ENCODE data around the gene CDX1. TPM values are rescaled to one million over a fixed set of nuclear protein-coding genes. Genes with fewer than 3 reads are reported as not detected.

The CDX1 gene
- total and polyA plus RNA-seq, 9 donors: 0.12 to 6.0 (median 0.32) TPM

- H3K36me3 ChIP-seq (ENCODE audit: control insufficient read depth, insufficient read depth, low read length): peaks cover 14% of the 10 kb centered on the region
- H3K27me3 ChIP-seq (ENCODE audit: control insufficient read depth, insufficient read depth, low read length): no peaks in the 10 kb centered on the region
- H3K9me3 ChIP-seq (replicated peaks; ENCODE audit: control insufficient read depth, low read depth, low read length): no peaks in the 10 kb centered on the region
- peak overlapping the region; percentile 4 for H3K27ac ChIP-seq (ENCODE audit: low read length)
- peaks cover 71% of the 10 kb centered on the region for H3K4me1 ChIP-seq (ENCODE audit: control insufficient read depth, insufficient read depth, low read length)
- H3K4me3 ChIP-seq (ENCODE audit: low read length): no peak overlapping the region
- WGBS (ENCODE audit: insufficient coverage): 79% methylated on average over 4 of the region's 5 CpGs
- no peak for DNase-seq
These were observed 20.3 kb upstream of the CDX1 start for GRCh38 chr5:150146235-150146634.

- H3K27me3 ChIP-seq (ENCODE audit: control insufficient read depth, insufficient read depth, low read length): no peaks in the 10 kb centered on the region
- peak overlapping the region; percentile 61 for H3K27ac ChIP-seq (ENCODE audit: low read length)
- 58% methylated on average over 7 of the region's 14 CpGs for WGBS (ENCODE audit: insufficient coverage)
- peaks cover 9% of the 10 kb centered on the region for H3K36me3 ChIP-seq (ENCODE audit: control insufficient read depth, insufficient read depth, low read length)
- no peak overlapping the region for H3K4me3 ChIP-seq (ENCODE audit: low read length)
- peaks cover 64% of the 10 kb centered on the region for H3K4me1 ChIP-seq (ENCODE audit: control insufficient read depth, insufficient read depth, low read length)
- no peak for DNase-seq
- no peaks in the 10 kb centered on the region for H3K9me3 ChIP-seq (replicated peaks; ENCODE audit: control insufficient read depth, low read depth, low read length)
These were observed 19.5 kb upstream of the CDX1 start for GRCh38 chr5:150146862-150147601.

- no peaks in the 10 kb centered on the region for H3K9me3 ChIP-seq (replicated peaks; ENCODE audit: control insufficient read depth, low read depth, low read length)
- no peaks in the 10 kb centered on the region for H3K27me3 ChIP-seq (ENCODE audit: control insufficient read depth, insufficient read depth, low read length)
- 30% methylated on average over 2 of the region's 7 CpGs for WGBS (ENCODE audit: insufficient coverage)
- H3K4me1 ChIP-seq (ENCODE audit: control insufficient read depth, insufficient read depth, low read length): peaks cover 65% of the 10 kb centered on the region
- peaks cover 9% of the 10 kb centered on the region for H3K36me3 ChIP-seq (ENCODE audit: control insufficient read depth, insufficient read depth, low read length)
- H3K4me3 ChIP-seq (ENCODE audit: low read length): no peak overlapping the region
- H3K27ac ChIP-seq (ENCODE audit: low read length): peak overlapping the region; percentile 61
- no peak for DNase-seq
These were observed 18.9 kb upstream of the CDX1 start for GRCh38 chr5:150147670-150148069.

- no peak for DNase-seq
- Histone ChIP-seq H3K4me1 (ENCODE audit: control insufficient read depth, insufficient read depth, low read length) (peaks cover 62% of the 10 kb centered on the region), H3K27ac (ENCODE audit: low read length) (peak overlapping the region; percentile 16), H3K9me3 (replicated peaks; ENCODE audit: control insufficient read depth, low read depth, low read length) (no peaks in the 10 kb centered on the region), H3K36me3 (ENCODE audit: control insufficient read depth, insufficient read depth, low read length) (peaks cover 11% of the 10 kb centered on the region), H3K4me3 (ENCODE audit: low read length) (no peak overlapping the region), H3K27me3 (ENCODE audit: control insufficient read depth, insufficient read depth, low read length) (no peaks in the 10 kb centered on the region)
- WGBS (ENCODE audit: insufficient coverage): 80% methylated on average over 6 of the region's 11 CpGs
These were observed 18.3 kb upstream of the CDX1 start for GRCh38 chr5:150148117-150148927.

GRCh38 chr5:150149618-150150017 lies 17.0 kb upstream of the CDX1 start:
- no peak for DNase-seq
- Histone ChIP-seq H3K4me1 (ENCODE audit: control insufficient read depth, insufficient read depth, low read length) (peaks cover 60% of the 10 kb centered on the region), H3K9me3 (replicated peaks; ENCODE audit: control insufficient read depth, low read depth, low read length) (no peaks in the 10 kb centered on the region), H3K27me3 (ENCODE audit: control insufficient read depth, insufficient read depth, low read length) (no peaks in the 10 kb centered on the region), H3K36me3 (ENCODE audit: control insufficient read depth, insufficient read depth, low read length) (peaks cover 17% of the 10 kb centered on the region), H3K27ac (ENCODE audit: low read length) (no peak overlapping the region), H3K4me3 (ENCODE audit: low read length) (no peak overlapping the region)

GRCh38 chr5:150152636-150153462 lies 13.7 kb upstream of the CDX1 start:
- no peaks in the 10 kb centered on the region for H3K9me3 ChIP-seq (replicated peaks; ENCODE audit: control insufficient read depth, low read depth, low read length)
- 21% methylated on average over 8 of the region's 12 CpGs for WGBS (ENCODE audit: insufficient coverage)
- DNase-seq: no peak
- peak overlapping the region; percentile 58 for H3K4me3 ChIP-seq (ENCODE audit: low read length)
- H3K36me3 ChIP-seq (ENCODE audit: control insufficient read depth, insufficient read depth, low read length): peaks cover 15% of the 10 kb centered on the region
- H3K27ac ChIP-seq (ENCODE audit: low read length): peak overlapping the region; percentile 35
- H3K4me1 ChIP-seq (ENCODE audit: control insufficient read depth, insufficient read depth, low read length): peaks cover 63% of the 10 kb centered on the region
- peaks cover 7% of the 10 kb centered on the region for H3K27me3 ChIP-seq (ENCODE audit: control insufficient read depth, insufficient read depth, low read length)

GRCh38 chr5:150153483-150153882 lies 13.1 kb upstream of the CDX1 start:
- peaks cover 64% of the 10 kb centered on the region for H3K4me1 ChIP-seq (ENCODE audit: control insufficient read depth, insufficient read depth, low read length)
- peaks cover 7% of the 10 kb centered on the region for H3K27me3 ChIP-seq (ENCODE audit: control insufficient read depth, insufficient read depth, low read length)
- peak overlapping the region; percentile 58 for H3K4me3 ChIP-seq (ENCODE audit: low read length)
- peak overlapping the region; percentile 87 for H3K27ac ChIP-seq (ENCODE audit: low read length)
- H3K9me3 ChIP-seq (replicated peaks; ENCODE audit: control insufficient read depth, low read depth, low read length): no peaks in the 10 kb centered on the region
- peaks cover 12% of the 10 kb centered on the region for H3K36me3 ChIP-seq (ENCODE audit: control insufficient read depth, insufficient read depth, low read length)
- no CpG with 5 or more reads among the region's 2 CpGs for WGBS (ENCODE audit: insufficient coverage)
- DNase-seq: no peak

- H3K4me3 ChIP-seq (ENCODE audit: low read length): peak overlapping the region; percentile 58
- peak overlapping the region; percentile 87 for H3K27ac ChIP-seq (ENCODE audit: low read length)
- H3K4me1 ChIP-seq (ENCODE audit: control insufficient read depth, insufficient read depth, low read length): peaks cover 67% of the 10 kb centered on the region
- WGBS (ENCODE audit: insufficient coverage): 24% methylated on average over 8 of the region's 9 CpGs
- H3K36me3 ChIP-seq (ENCODE audit: control insufficient read depth, insufficient read depth, low read length): peaks cover 10% of the 10 kb centered on the region
- peak; percentile 69 for DNase-seq
- H3K27me3 ChIP-seq (ENCODE audit: control insufficient read depth, insufficient read depth, low read length): peaks cover 7% of the 10 kb centered on the region
- H3K9me3 ChIP-seq (replicated peaks; ENCODE audit: control insufficient read depth, low read depth, low read length): no peaks in the 10 kb centered on the region
These were observed 12.5 kb upstream of the CDX1 start for GRCh38 chr5:150153957-150154617.

GRCh38 chr5:150154618-150155128 lies 11.9 kb upstream of the CDX1 start:
- peaks cover 70% of the 10 kb centered on the region for H3K4me1 ChIP-seq (ENCODE audit: control insufficient read depth, insufficient read depth, low read length)
- H3K27me3 ChIP-seq (ENCODE audit: control insufficient read depth, insufficient read depth, low read length): peaks cover 7% of the 10 kb centered on the region
- H3K9me3 ChIP-seq (replicated peaks; ENCODE audit: control insufficient read depth, low read depth, low read length): no peaks in the 10 kb centered on the region
- no peak for DNase-seq
- 0% methylated on average over 2 of the region's 7 CpGs for WGBS (ENCODE audit: insufficient coverage)
- peaks cover 10% of the 10 kb centered on the region for H3K36me3 ChIP-seq (ENCODE audit: control insufficient read depth, insufficient read depth, low read length)
- peak overlapping the region; percentile 58 for H3K4me3 ChIP-seq (ENCODE audit: low read length)
- H3K27ac ChIP-seq (ENCODE audit: low read length): peak overlapping the region; percentile 87

Data from muscle of leg (tissue), 11 donors.